HG03159 (cell line): ENCODE results near the gene HAUS6.
A peak's percentile ranks its signal among the peaks of the same experiment; 100 is the strongest.
"Not testable (repeated sequence)": the region's sequence is repeated elsewhere in the genome, so short reads cannot be mapped to it uniquely, and the experiment has no call there.

Experiments used
- ATAC-seq: cut with Tn5 transposase; IDR thresholded peaks from one replicate; pipeline ENCODE4 v1.9.1; 2021; ENCODE audit warnings: mild to moderate bottlenecking, moderate library complexity; ENCODE audit not compliant: unreplicated experiment

Gene HAUS6, protein sequence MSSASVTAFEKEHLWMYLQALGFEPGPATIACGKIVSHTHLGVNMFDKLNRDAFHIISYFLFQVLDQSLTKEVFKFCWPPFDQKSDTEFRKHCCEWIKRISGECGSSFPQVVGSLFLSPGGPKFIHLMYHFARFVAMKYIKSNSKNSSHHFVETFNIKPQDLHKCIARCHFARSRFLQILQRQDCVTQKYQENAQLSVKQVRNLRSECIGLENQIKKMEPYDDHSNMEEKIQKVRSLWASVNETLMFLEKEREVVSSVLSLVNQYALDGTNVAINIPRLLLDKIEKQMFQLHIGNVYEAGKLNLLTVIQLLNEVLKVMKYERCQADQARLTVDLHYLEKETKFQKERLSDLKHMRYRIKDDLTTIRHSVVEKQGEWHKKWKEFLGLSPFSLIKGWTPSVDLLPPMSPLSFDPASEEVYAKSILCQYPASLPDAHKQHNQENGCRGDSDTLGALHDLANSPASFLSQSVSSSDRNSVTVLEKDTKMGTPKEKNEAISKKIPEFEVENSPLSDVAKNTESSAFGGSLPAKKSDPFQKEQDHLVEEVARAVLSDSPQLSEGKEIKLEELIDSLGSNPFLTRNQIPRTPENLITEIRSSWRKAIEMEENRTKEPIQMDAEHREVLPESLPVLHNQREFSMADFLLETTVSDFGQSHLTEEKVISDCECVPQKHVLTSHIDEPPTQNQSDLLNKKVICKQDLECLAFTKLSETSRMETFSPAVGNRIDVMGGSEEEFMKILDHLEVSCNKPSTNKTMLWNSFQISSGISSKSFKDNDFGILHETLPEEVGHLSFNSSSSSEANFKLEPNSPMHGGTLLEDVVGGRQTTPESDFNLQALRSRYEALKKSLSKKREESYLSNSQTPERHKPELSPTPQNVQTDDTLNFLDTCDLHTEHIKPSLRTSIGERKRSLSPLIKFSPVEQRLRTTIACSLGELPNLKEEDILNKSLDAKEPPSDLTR

DNA sequence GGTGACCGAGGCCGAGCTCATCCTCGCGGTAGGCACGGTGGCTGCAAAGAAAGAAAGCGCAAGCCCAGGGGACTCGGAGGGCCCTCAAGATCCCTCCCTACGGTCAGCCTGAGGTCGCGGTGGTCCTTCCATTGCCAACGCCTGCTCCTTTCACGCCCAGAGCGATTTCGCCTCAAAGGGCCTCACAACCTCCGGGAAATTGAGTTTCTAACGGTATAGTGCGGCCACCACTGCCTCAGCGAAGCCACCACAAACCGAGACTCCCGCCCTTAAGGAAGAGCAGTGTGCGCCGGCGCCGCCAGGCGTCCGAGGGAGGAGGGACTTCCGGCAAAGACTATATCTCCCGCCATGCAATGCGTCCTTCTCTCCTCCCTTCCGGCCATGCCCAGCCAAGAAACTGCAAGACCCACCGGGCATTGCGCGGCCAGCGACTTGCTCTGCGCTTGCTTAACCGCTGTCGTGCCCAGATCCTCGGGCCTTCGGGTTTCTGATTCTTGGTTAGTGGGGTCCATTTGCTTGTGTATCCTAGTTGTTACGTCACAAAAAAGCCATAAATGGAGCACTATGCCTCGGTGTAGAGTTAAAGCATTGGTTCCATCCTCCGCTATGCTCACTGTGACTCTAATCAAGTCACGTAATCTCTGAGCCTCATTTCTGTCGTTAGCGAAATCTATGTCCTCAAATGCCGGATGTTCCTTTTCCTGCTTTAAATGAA is at the start of gene HAUS6:
Gene HAUS6, minus strand, starts transcription at position 274 of the 715 bp plus-strand sequence. Its CDS starts 253 bp downstream, at position 21.
- ATAC-seq, result peak; percentile 99

DNA sequence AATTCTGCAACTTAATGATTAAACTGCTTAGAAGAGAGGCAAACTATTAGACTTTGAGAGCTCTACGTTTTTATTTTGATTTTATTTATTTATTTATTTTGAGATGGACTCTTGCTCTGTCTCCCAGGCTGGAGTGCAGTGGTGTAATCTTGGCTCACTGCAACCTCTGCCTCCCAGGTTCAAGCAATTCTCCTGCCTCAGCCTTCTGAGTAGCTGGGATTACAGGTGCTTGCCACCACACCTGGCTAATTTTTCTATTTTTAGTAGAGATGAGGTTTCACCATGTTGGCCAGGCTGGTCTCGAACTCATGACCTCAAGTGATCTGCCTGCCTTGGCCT is 49.4 kb upstream of the HAUS6 start:
- ATAC-seq, result not testable (repeated sequence)

DNA sequence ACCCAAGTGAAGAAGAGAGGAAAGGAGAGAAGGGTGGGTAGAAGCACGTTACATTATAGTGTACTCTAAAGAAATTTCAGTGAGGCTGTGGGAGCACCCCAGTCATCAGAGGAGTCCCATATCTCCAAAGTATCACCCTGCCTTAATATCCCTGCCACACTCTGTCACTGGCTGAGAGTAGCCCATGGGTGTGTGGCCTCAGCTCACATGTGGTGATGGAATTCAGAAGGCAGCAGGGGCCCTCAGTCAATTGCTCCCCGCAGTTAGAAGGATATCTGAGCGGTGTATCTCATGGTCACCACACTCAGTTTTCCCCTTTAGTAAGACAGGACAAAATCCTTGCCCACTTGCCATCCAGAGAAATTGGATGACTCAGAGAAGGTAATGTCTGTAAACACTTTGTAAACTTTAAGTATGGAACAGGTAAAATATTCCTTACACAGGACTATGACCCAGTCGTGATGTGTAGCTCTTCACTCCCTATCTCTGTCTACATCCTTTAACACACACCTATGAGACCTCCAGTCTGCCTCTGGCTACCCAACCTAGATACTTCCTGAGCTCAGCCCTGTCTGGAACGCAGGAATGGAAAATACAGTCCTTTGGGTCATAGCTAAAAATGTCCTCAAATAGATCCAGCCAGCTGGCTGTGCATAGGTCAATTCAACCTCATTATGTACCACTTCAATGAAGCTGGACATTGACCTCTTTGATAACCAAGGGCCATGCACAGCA is 48.9 kb upstream of the HAUS6 start:
- no peak for ATAC-seq

DNA sequence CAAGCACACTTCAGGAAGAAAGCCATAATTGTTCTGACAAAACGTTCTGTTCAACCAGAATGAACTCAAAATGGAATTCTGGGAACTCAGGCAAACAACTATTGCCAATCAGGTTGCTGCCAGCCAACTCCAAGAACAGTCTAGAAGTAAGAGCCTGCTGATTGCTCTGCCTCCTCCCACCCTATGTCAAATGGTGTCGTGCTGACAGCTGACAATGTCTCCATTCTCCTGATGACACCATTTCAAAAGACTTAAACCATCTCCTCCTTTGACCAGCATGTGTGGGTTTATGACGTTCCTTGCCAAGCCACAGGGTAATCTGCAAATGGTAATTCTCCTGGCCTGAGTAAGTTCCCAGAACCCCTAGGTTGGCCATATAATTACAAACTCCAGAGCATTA is 46.5 kb upstream of the HAUS6 start:
- ATAC-seq, result no peak

DNA sequence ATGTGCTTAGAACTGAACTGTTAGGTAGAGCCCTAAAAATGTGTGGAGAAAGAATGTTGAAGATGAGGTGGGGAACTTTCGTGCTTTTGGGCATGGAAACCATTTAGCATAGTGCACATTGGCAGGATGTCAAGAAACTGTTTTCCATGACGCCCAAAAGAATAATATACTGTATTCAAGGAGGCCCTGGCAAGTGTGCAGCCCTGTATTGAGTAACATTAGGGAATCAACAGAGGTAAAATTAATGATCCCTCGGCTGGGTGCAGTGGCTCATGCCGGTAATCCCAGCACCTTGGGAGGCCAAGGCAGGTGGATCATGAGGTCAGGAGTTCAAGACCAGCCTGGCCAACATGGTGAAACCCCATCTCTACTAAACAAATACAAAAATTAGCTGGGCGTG is 45.5 kb upstream of the HAUS6 start:
- no peak for ATAC-seq

DNA sequence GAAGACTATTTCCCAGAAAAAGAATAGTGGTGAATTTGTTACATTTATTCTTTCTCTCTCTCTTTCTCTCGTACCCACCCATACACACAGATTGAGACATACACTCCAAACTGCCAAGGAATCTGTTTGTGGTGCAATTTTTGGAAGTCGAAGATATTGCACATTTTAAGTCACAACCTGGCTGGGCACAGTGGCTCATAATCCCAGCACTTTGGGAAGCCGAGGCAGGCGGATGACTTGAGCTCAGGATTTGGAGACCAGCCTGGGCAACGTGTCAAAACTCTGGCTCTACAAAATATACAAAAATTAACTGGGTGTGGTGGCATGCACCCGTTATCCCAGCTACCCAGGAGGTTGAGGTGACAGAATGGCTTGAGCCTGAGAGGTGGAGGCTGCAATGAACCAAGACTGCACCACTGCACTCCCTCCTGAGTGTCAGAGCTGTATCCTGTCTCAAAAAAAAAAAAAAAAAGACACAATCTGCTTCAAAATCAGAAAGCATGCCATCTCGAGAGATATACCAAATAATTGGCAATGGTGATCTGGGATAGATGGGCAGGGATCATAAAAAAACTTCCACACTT is 43.8 kb upstream of the HAUS6 start:
- no peak for ATAC-seq

DNA sequence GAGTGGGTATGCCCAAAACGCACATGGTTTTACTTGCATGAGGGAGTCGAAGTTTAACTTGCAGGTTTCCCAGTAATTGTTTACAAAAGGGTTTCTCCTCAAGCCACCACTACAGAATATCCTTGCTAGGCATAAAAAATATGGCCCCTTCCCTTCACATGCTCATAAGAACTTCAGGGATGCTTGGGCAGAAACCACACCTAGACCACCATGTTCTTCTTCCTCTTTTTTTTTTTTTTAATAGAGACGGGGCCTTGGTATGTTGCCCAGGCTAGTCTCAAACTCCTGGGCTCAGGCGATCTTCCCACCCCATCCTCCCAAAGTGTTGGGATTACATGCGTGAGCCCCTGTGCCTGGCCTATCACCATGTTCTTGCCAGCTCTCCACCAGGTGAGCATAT is 43.2 kb upstream of the HAUS6 start:
- ATAC-seq, result no peak

DNA sequence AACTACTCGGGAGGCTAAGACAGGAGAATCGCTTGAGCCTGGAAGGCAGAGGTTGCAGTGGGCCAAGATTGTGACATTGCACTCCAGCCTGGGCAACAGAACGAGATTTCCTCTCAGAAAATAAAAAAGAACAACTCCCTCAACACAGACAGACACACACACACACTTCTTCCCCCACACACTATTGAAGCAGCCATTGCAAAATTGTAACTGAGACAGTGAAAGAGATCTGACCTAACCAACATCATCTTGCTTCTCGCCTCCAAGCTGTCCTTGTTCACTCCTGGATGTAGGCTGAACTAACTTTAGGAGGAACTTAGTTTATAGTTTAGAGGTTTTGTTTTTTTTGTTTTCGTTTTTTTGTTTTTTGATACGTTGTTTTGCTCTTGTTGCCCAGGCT is 37.6 kb upstream of the HAUS6 start:
- no peak for ATAC-seq

DNA sequence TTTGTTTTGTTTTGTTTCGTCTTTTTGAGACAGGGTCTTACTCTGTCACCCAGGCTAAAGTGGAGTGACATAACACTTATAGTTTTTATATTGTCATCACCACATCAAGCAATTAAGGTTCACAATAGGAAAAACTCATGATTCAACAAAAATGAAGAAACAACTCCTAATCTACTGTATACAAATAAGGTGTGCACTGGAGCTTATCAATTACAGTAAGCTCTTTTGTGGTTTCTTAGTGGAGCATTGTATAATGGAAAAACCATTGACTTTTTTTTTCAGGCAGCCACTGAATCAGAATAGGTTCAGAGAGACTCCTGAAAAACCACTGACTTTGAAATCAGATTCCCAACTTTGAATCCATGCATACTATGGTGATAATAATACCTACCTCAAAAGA is 35.4 kb upstream of the HAUS6 start:
- no peak for ATAC-seq

DNA sequence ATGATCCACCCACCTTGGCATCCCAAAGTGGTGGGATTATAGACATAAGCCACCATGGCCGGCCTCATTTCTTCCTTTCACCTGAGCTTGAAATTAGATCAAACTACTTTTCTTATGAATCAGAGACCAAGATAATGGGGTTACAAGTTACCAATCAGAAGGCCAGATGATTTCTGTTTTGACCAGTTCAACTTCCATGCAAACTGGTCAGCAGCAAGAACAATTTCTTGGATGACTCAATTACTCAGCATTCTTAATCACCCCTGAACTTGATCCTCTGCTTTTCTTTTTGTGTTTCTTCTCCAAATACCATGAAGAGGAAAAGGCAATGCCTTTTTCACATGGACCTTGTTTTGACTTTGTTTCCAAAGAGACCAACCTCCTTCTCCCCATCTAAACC is 34.6 kb upstream of the HAUS6 start:
- no peak for ATAC-seq

DNA sequence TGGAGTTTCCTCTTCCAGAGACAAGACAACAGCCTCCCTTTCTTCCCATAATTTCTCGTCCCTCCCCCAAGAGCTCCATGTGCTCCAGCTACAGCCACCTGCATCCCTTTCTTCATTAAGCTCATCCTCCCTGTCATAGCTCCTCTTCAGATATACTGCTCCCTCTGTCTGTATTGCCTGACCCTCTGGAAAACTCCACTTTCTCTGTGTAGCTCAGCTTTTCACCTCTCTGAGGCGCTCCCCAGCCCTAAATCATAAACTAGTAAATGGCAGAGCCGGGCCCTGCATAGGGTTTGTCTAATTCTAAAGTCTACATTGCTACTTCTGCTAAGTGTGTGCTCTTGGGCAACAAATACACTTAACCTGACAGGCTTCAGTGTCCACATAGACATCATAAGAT is 33.4 kb upstream of the HAUS6 start:
- no peak for ATAC-seq

DNA sequence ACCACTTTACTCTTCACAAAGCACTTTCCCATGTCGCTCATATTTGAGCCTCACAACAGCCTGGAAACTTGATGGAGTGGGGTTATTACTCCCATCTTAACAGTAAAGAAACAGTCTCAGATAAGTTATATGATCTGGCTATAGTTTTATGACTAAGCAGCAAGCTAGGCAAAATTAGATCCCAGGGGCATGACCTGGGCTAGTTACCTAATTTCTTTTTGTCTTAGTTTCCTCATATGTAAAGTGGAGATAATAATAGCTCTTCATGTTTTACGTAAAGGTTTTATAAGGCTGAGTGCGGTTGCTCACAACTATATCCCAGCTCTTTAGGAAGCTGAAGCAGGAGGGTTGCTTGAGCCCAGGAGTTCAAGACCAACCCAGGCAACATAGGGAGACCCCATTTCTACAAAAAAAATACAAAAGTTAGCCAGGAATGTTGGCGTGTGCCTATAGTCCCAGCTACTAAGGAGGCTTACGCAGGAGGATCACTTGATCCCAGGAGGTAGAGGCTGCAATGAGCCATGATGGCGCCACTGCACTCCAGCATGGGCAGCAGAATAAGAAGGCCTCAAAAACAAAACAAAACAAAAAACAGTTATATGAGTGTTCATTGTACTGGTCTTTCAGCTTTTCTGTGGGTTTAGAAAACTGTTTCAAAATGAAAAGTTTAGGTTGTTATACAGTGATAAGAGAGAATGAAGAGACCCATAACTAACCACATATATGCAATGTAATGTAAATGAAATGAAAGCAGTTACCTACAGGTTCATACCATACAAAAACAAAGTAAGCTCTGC is 31.0 kb upstream of the HAUS6 start:
- ATAC-seq, result no peak

DNA sequence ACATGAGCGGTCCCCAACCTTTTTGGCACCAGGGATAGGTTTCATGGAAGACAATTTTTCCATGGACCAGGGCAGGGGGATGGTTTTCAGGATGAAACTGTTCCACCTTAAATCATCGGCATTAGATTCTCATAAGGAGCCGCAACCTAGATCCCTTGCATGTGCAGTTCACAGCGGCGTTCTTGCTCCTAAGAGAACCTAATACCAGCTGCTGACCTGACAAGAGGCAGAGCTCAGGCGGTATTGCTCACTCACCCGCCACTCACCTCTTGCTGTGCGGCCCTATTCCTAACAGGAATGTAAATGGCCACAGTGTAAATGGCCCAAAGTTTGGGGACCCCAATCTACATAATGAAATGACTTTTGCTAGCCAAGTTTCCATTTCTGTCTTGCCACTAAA is 27.7 kb upstream of the HAUS6 start:
- ATAC-seq, result no peak

DNA sequence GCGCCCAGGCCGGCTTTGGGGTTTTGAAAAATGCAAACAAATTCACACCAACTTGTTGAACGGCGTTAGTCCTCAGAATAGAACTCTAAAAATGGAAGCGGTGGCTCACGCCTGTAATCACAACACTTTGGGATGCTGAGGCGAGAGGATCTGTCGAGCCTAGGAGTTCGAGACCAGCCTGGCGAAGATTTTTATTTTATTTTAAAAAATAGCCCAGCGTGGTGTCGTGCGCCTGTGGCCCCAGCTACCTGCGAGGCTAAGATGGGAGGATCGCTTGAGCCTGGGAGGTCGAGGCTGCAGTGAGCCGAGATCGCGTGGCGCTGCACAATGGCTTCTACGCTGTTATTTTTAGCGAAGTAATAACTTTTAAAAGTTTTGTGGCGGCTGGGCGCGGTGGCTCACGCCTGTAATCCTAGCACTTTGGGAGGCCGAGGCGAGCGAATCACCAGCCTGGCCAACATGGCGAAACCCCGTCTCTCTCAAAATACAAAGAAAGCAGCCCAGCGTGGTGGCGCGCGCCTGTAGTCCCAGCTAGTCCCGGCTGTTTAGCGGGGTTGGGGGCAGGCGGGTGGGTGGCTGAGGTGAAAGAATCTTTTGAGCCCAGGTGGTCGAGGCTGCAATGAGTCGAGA is 25.3 kb upstream of the HAUS6 start:
- peak; percentile 25 for ATAC-seq

DNA sequence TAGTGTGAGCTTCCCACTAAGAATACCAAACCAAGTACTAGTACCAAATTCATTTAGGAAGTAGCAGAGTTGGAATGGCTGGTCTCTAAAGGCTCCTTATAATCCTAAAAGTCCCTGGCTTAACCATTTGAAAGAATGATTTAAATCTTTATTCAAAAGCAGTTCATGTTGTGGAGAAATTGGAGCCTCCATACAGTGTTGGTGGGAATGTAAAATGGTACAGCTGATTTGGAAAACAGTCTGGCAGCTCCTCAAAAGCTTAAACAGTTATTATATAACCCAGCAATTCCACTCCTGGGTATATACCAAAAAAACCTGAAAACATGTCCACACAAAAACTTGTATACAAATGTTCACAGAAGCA is 21.7 kb upstream of the HAUS6 start:
- no peak for ATAC-seq

DNA sequence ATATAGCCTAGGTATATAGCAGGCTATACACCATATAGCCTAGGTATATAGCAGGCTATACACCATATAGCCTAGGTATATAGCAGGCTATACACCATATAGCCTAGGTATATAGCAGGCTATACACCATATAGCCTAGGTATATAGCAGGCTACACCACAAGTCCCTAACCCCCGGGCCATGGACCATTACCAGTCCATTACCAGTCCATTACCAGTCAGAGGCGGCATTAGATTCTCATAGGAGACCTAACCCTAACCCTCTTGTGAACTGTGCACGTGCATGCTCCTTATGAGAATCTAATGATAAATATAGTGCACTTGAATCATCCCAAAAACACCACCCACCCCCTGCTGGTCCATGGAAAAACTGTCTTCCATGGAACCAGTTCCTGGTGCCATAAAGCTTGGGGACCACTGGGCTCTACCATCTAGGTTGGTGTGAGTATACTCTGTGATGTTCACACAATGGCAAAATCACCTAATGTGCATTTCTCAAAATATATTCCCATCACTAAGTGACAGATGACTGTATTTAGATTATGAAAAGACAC is 19.9 kb upstream of the HAUS6 start:
- no peak for ATAC-seq

DNA sequence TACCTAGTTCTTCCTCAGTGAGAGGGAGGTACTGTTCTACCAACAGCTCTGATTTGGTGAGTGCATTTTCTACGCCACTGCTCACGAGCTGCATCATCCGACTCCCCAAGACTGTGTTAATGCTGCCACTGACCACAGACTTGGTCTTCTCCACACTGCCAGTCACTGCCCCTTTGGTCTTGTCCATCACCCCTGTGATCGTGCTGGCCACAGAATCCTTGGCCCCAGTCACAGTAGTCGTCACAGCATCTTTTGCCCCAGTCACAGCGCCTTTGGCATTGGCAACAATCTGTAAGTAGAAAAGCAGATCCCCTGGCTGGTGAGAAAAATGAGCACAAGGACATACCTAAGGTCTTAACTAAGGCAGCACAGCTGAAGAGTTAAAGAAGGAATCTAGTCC is 18.2 kb upstream of the HAUS6 start:
- ATAC-seq, result no peak

DNA sequence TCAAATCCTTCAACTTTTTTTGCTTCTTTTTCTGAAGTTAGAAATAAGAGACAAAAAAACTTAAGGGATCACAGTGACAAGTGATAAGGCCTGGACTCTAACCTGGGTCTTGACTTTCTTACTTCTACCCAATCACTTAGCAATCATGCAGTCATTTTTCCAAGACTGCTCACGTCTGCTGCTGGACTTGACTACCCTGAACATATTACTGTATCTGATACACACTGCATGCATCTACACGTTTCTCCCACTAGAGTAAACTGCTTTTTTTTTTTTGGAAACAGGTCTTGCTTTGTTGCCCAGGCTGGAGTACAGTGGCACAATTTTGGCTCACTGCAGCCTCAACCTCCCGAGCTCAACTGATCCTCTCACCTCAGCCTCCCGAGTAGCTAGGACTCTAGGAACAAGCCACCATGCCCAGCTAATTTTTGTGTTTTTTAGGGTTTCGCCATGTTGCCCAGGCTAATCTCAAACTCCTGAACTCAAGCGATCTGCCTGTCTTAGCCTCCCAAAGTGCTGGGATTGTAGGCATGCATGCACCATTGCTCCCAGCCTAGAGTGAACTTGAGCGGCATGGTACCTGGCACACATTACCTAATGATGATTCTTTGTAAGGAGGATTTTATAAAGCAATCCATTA is 17.2 kb upstream of the HAUS6 start:
- ATAC-seq, result no peak
